HepG2 (cell line): Measurements from ENCODE around the gene KCNJ5. TPM values are rescaled to one million over a fixed set of nuclear protein-coding genes. Genes with fewer than 3 reads are reported as not detected.

ENCODE experiments used
- ATAC-seq: fragments of 200-7000 bp; cut with Tn5 transposase; 3 replicates; pipeline ENCODE4 v1.9.1; 2020; ENCODE audit warnings: mild to moderate bottlenecking, moderate library complexity
- BruUV-seq: library from RNA; stranded (reverse); fragments of 400-500 nt; replicated peaks from 2 replicates; lab custom pipeline; 2021; lab: Mats Ljungman, UMichigan
- CTCF ChIA-PET: fragments of 300-600 bp; formaldehyde crosslinking; extraction: SDS; loops from one replicate; lab custom pipeline; 2021; ENCODE audit warnings: low total read pairs, inconsistent platforms, low intra/inter-chr PET ratio; lab: Yijun Ruan, JAX
- POLR2A ChIA-PET: fragments of 350-600 bp; sonication (Branson Sonifier 250); formaldehyde crosslinking; loops from one replicate; lab custom pipeline; 2020; ENCODE audit warnings: antibody characterized with exemption, inconsistent platforms; lab: Yijun Ruan, JAX
- DNase-seq: peaks from one replicate; pipeline ENCODE4 v3.0.0-alpha.2; 2015; ENCODE audit warnings: low spot score
- FAIRE-seq: peaks from 3 replicates; lab custom pipeline; 2011; peaks lifted over from hg19 to GRCh38; lab: Jason Lieb, UNC
- H2AFZ ChIP-seq: one replicate; pipeline ENCODE4 v1.6.1; 2011; ENCODE audit warnings: low read length, inconsistent platforms
- H3K27ac ChIP-seq: fragments of 300-600 bp; 3 replicates; pipeline ENCODE4 v1.8.0; 2011; ENCODE audit warnings: mixed run types, mild to moderate bottlenecking, mixed read lengths, low read length, inconsistent platforms; ENCODE audit not compliant: insufficient read depth; ENCODE audit errors: extremely low read length
- H3K27me3 ChIP-seq, 2 experiments: fragments of 200-600 bp in 1 of 2; 2 replicates in 1 of 2; 3 replicates in 1 of 2; pipeline versions ENCODE4 v1.6.0 to v1.8.0; 2011; ENCODE audit warnings: low read length in 2 of 2, mild to moderate bottlenecking in 2 of 2, moderate library complexity in 2 of 2, inconsistent platforms in 1 of 2; ENCODE audit not compliant: insufficient read depth in 2 of 2, control insufficient read depth in 1 of 2
- H3K36me3 ChIP-seq, 2 experiments: fragments of 200-600 bp in 1 of 2; replicated peaks in 1 of 2; 2 replicates in 1 of 2; 3 replicates in 1 of 2; pipeline versions ENCODE4 v1.5.1 to v1.8.0; 2011; ENCODE audit warnings: low read length in 2 of 2, inconsistent platforms in 1 of 2; ENCODE audit not compliant: insufficient read depth in 2 of 2, control insufficient read depth in 1 of 2
- H3K4me1 ChIP-seq: 2 replicates; pipeline ENCODE4 v1.5.1; 2012; ENCODE audit warnings: low read length, inconsistent platforms; ENCODE audit not compliant: insufficient read depth
- H3K4me2 ChIP-seq: 2 replicates; pipeline ENCODE4 v1.6.0; 2011; ENCODE audit warnings: low read depth, low read length, inconsistent platforms
- H3K4me3 ChIP-seq, 3 experiments: fragments of 200-600 bp in 1 of 3; sonication (generic), shearing (Covaris generic) in 1 of 3; replicated peaks in 1 of 3; 2 replicates each; pipeline ENCODE4 v1.5.1; 2011 to 2016; ENCODE audit warnings: low read length in 3 of 3, inconsistent platforms in 2 of 3, low read depth in 2 of 3, mild to moderate bottlenecking in 2 of 3, control low read depth in 1 of 3, mixed read lengths in 1 of 3; ENCODE audit not compliant: insufficient read depth in 1 of 3
- H3K79me2 ChIP-seq: one replicate; pipeline ENCODE4 v1.6.1; 2011; ENCODE audit warnings: low read length, inconsistent platforms; ENCODE audit not compliant: insufficient read depth
- H3K9ac ChIP-seq: 2 replicates; pipeline ENCODE4 v1.6.0; 2011; ENCODE audit warnings: mild to moderate bottlenecking, low read depth, low read length, inconsistent platforms; ENCODE audit not compliant: insufficient read depth
- H3K9me3 ChIP-seq: 2 replicates; pipeline ENCODE4 v1.5.1; 2012; ENCODE audit warnings: mild to moderate bottlenecking, low read length
- H4K20me1 ChIP-seq: 2 replicates; pipeline ENCODE4 v1.6.0; 2011; ENCODE audit warnings: inconsistent platforms, mild to moderate bottlenecking, low read length, moderate library complexity; ENCODE audit not compliant: insufficient read depth
- FOXK1 ChIP-seq: sonication (generic); formaldehyde crosslinking; IDR thresholded peaks from 2 replicates; pipeline ENCODE4 v1.4.0; 2020; ENCODE audit warnings: low read depth, missing genetic modification reagents, borderline replicate concordance
- FOXO4 ChIP-seq: sonication (generic); formaldehyde crosslinking; conservative IDR thresholded peaks from 2 replicates; pipeline ENCODE4 v1.8.1; 2023; ENCODE audit warnings: missing genetic modification reagents
- GPN1 ChIP-seq: sonication (generic); formaldehyde crosslinking; IDR thresholded peaks from 2 replicates; pipeline ENCODE4 v1.5.1; 2020; ENCODE audit warnings: missing genetic modification reagents, borderline replicate concordance
- JDP2 ChIP-seq: sonication (generic); formaldehyde crosslinking; IDR thresholded peaks from 2 replicates; pipeline ENCODE4 v1.8.1; 2022; ENCODE audit warnings: missing genetic modification reagents, borderline replicate concordance
- MATR3 ChIP-seq: sonication (generic); formaldehyde crosslinking; IDR thresholded peaks from 2 replicates; pipeline ENCODE4 v1.4.0; 2020; ENCODE audit warnings: missing genetic modification reagents
- MAZ ChIP-seq, 2 experiments: sonication (generic) in 1 of 2; formaldehyde crosslinking in 1 of 2; IDR thresholded peaks; 2 replicates each; pipeline versions ENCODE4 v1.5.0 to v1.6.1; 2012 to 2020; ENCODE audit warnings: low read depth in 2 of 2, mild to moderate bottlenecking in 2 of 2, borderline replicate concordance in 1 of 2, improper control_type of control experiment in 1 of 2, low read length in 1 of 2, missing genetic modification reagents in 1 of 2, moderate library complexity in 1 of 2
- MBD4 ChIP-seq: IDR thresholded peaks from 2 replicates; pipeline ENCODE4 v1.6.1; 2012; ENCODE audit warnings: low read length, inconsistent platforms, borderline replicate concordance
- MTF2 ChIP-seq: sonication (generic); formaldehyde crosslinking; IDR thresholded peaks from 2 replicates; pipeline ENCODE4 v1.5.0; 2020; ENCODE audit warnings: missing genetic modification reagents, borderline replicate concordance
- NR3C1 ChIP-seq: sonication (generic); formaldehyde crosslinking; IDR thresholded peaks from 2 replicates; pipeline ENCODE4 v1.4.0; 2020; ENCODE audit warnings: missing genetic modification reagents
- PHF8 ChIP-seq: sonication (generic); formaldehyde crosslinking; IDR thresholded peaks from 2 replicates; pipeline ENCODE4 v1.5.0; 2020; ENCODE audit warnings: missing genetic modification reagents
- RELA ChIP-seq: sonication (generic); formaldehyde crosslinking; IDR thresholded peaks from 2 replicates; pipeline ENCODE4 v1.4.0; 2020; ENCODE audit warnings: missing genetic modification reagents
- RXRA ChIP-seq: sonication (generic); formaldehyde crosslinking; IDR thresholded peaks from 2 replicates; pipeline ENCODE4 v1.5.1; 2020; ENCODE audit warnings: missing genetic modification reagents
- SIX4 ChIP-seq: sonication (generic); formaldehyde crosslinking; IDR thresholded peaks from 2 replicates; pipeline ENCODE4 v1.4.0; 2020; ENCODE audit warnings: missing genetic modification reagents
- ZNF607 ChIP-seq: sonication (generic); formaldehyde crosslinking; IDR thresholded peaks from 2 replicates; pipeline ENCODE4 v1.5.1; 2020; ENCODE audit warnings: missing genetic modification reagents, mild to moderate bottlenecking, borderline replicate concordance
- ZNF746 ChIP-seq: sonication (generic); formaldehyde crosslinking; IDR thresholded peaks from 2 replicates; pipeline ENCODE4 v1.8.0; 2022; ENCODE audit warnings: mild to moderate bottlenecking, missing genetic modification reagents
- ZNF878 ChIP-seq: sonication (generic); formaldehyde crosslinking; IDR thresholded peaks from 2 replicates; pipeline ENCODE4 v1.8.1; 2023; ENCODE audit warnings: mild to moderate bottlenecking, missing genetic modification reagents, moderate library complexity
- WGBS: methylation state at CpG from one replicate; pipeline ENCODE4 v1.1.6; 2017; ENCODE audit warnings: low lambda C conversion rate; 5-methylcytosine and 5-hydroxymethylcytosine counted together
- in situ Hi-C: cut with HindIII; loops from 2 replicates; pipeline ENCODE4 v1.10.0; 2017; ENCODE audit warnings: low pct_unique_long_range_greater_than_20kb; ENCODE audit not compliant: extremely low pct_ligation_motif_present
- intact Hi-C: fragments of 100-400 bp; cut with micrococcal nuclease; formaldehyde crosslinking; loops from one replicate; pipeline ENCODE4 v1.10.0; 2022; ENCODE audit not compliant: unreplicated experiment
- polyA plus RNA-seq, 8 experiments: library from polyadenylated mRNA; depleted of rRNA in 3 of 8; stranded (reverse) in 7 of 8; unstranded in 1 of 8; fragments of >200 nt; fragmentation: Illumina TruSeq in 4 of 8; extraction: Trizol in 4 of 8; gene quantifications; 2 replicates each; pipeline versions ENCODE4 v1.2.1 to v1.2.3, GENCODE V29; 2011 to 2016; ENCODE audit warnings: low read depth in 4 of 8, missing spikeins in 1 of 8, mixed read lengths in 1 of 8; ENCODE audit not compliant: insufficient read depth in 1 of 8
- total RNA-seq, 5 experiments: library from RNA; depleted of rRNA; stranded (reverse); fragments of >200 nt; fragmentation: Illumina TruSeq; extraction: Trizol; gene quantifications; 2 replicates each; pipeline ENCODE4 v1.2.3, GENCODE V29; 2016; ENCODE audit warnings: low read depth in 1 of 5

KCNJ5 gene
- total and polyA plus RNA-seq, 2 of the 13 experiments (the other 11 are each of a cell fraction or from before 2014, with no cell fraction given) = not detected

DNA sequence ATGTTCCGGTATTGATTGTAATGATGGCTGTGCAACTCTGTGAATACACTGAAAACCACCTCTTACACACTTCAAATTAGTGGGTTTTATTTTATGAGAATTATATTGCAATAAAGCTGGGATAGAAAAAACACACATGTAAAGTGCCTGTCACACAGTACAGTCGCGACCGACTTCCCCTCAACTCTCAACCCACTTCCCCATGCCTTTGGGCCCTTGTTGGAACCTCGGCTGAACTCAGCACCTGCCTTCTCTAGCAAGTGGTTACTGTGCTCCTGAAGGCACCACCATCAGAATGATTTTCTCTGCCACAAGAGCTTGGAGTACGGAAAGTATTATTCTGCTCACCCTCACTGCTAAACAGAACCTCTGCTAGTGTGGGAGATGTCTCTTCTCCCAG, 37.6 kb upstream of the KCNJ5 start:
- Histone ChIP-seq H3K79me2 (no peaks in the 10 kb centered on the region), H3K27ac (no peak overlapping the region), H3K4me1 (no peaks in the 10 kb centered on the region; the same call in 1 of the 2 replicates), H2AFZ (no peak overlapping the region), H3K36me3 (no peaks in the 10 kb centered on the region), H4K20me1 (no peaks in the 10 kb centered on the region), H3K9me3 (no peaks in the 10 kb centered on the region), H3K4me3 (no peak overlapping the region), H3K27me3 (peaks cover 0 to 27% of the 10 kb centered on the region in 2 experiments; a peak in 2 of 5 replicates), H3K9ac (no peak overlapping the region), H3K4me2 (no peak overlapping the region)
- TF ChIP-seq NR3C1 (CRISPR knock-in tag) (no peak), ZNF746 (CRISPR knock-in tag) (no peak), JDP2 (no peak), PHF8 (CRISPR knock-in tag) (no peak), RXRA (CRISPR knock-in tag) (no peak), MTF2 (CRISPR knock-in tag) (no peak), MBD4 (no peak), MAZ (IDR thresholded peaks at IDR 0.05; ENCODE audit: borderline replicate concordance, low read depth, low read length) (no peak), MAZ (CRISPR knock-in tag; IDR thresholded peaks at IDR 0.05; ENCODE audit: low read depth) (no peak), ZNF607 (no peak), RELA (CRISPR knock-in tag) (no peak), ZNF878 (CRISPR knock-in tag) (no peak), FOXO4 (CRISPR knock-in tag) (no peak), FOXK1 (CRISPR knock-in tag) (no peak), GPN1 (CRISPR knock-in tag) (no peak), SIX4 (CRISPR knock-in tag) (no peak), MATR3 (CRISPR knock-in tag) (no peak)
- 43% methylated on average over 6 of the region's 6 CpGs for WGBS
- no TSS peak for BruUV-seq
- intact Hi-C loops (no loop called here), in situ Hi-C loops (no loop called here)
- CTCF ChIA-PET = no interaction called here
- no peak for FAIRE-seq
- POLR2A ChIA-PET = no interaction called here
- no peak for ATAC-seq
- no peak for DNase-seq
